H9 (cell line): ENCODE results near the gene ARNT2. TPM values are rescaled to one million over a fixed set of nuclear protein-coding genes. Genes with fewer than 3 reads are reported as not detected.

ENCODE experiments used
- DNase-seq: peaks from one replicate; pipeline ENCODE4 v3.0.0-alpha.2; 2017
- H2AFZ ChIP-seq: one replicate; pipeline ENCODE4 v1.6.1; 2013; ENCODE audit warnings: mild to moderate bottlenecking, low read length, control low read depth, moderate library complexity
- H2AK5ac ChIP-seq: 2 replicates; pipeline ENCODE4 v1.6.1; 2013; ENCODE audit warnings: low read length, control low read depth, mixed read lengths; ENCODE audit not compliant: insufficient read length
- H2BK120ac ChIP-seq: one replicate; pipeline ENCODE4 v1.6.1; 2013; ENCODE audit warnings: low read depth, mild to moderate bottlenecking, low read length, control low read depth, inconsistent platforms; ENCODE audit not compliant: poor library complexity, severe bottlenecking
- H2BK12ac ChIP-seq: 2 replicates; pipeline ENCODE4 v1.6.1; 2013; ENCODE audit warnings: low read length, control low read depth, mixed read lengths, low read depth; ENCODE audit not compliant: insufficient read length
- H2BK15ac ChIP-seq: 2 replicates; pipeline ENCODE4 v1.6.1; 2013; ENCODE audit warnings: low read depth, low read length, control low read depth
- H2BK20ac ChIP-seq: one replicate; pipeline ENCODE4 v1.6.1; 2013; ENCODE audit warnings: low read depth, mild to moderate bottlenecking, low read length, control low read depth, inconsistent platforms; ENCODE audit not compliant: poor library complexity, severe bottlenecking
- H2BK5ac ChIP-seq: 2 replicates; pipeline ENCODE4 v1.6.1; 2013; ENCODE audit warnings: low read length, control low read depth, mixed read lengths; ENCODE audit not compliant: insufficient read length
- H3K14ac ChIP-seq: 2 replicates; pipeline ENCODE4 v1.6.1; 2013; ENCODE audit warnings: low read length, control low read depth; ENCODE audit not compliant: insufficient read depth
- H3K18ac ChIP-seq: 2 replicates; pipeline ENCODE4 v1.6.1; 2013; ENCODE audit warnings: low read depth, mild to moderate bottlenecking, mixed read lengths, low read length, control low read depth; ENCODE audit not compliant: insufficient read length
- H3K23ac ChIP-seq: 2 replicates; pipeline ENCODE4 v1.6.1; 2013; ENCODE audit warnings: low read length, control low read depth, mixed read lengths, low read depth; ENCODE audit not compliant: insufficient read length
- H3K23me2 ChIP-seq: 2 replicates; pipeline ENCODE4 v1.6.1; 2013; ENCODE audit warnings: low read depth, mild to moderate bottlenecking, mixed read lengths, low read length, control low read depth; ENCODE audit not compliant: insufficient read length, poor library complexity, severe bottlenecking
- H3K27ac ChIP-seq: 2 replicates; pipeline ENCODE4 v1.5.1; 2013; ENCODE audit warnings: low read length, control low read depth, mixed read lengths, low read depth; ENCODE audit not compliant: insufficient read length
- H3K27me3 ChIP-seq: 2 replicates; pipeline ENCODE4 v1.6.1; 2013; ENCODE audit warnings: low read length, control low read depth, inconsistent platforms; ENCODE audit not compliant: insufficient read depth
- H3K4ac ChIP-seq: 2 replicates; pipeline ENCODE4 v1.6.1; 2013; ENCODE audit warnings: low read depth, mild to moderate bottlenecking, control low read depth, inconsistent platforms, low read length, moderate library complexity
- H3K4me1 ChIP-seq: 2 replicates; pipeline ENCODE4 v1.6.1; 2013; ENCODE audit warnings: low read length, control low read depth, inconsistent platforms; ENCODE audit not compliant: insufficient read depth
- H3K4me2 ChIP-seq: 2 replicates; pipeline ENCODE4 v1.6.1; 2013; ENCODE audit warnings: low read length, control low read depth, mixed read lengths; ENCODE audit not compliant: insufficient read length, insufficient read depth
- H3K56ac ChIP-seq: 2 replicates; pipeline ENCODE4 v1.6.1; 2013; ENCODE audit warnings: low read depth, mild to moderate bottlenecking, mixed read lengths, low read length, control low read depth; ENCODE audit not compliant: insufficient read length
- H3K79me1 ChIP-seq: 2 replicates; pipeline ENCODE4 v1.6.1; 2013; ENCODE audit warnings: low read depth, mild to moderate bottlenecking, moderate library complexity, low read length, control low read depth, inconsistent platforms; ENCODE audit not compliant: insufficient read depth, poor library complexity, severe bottlenecking
- H3K79me2 ChIP-seq: 2 replicates; pipeline ENCODE4 v1.6.1; 2013; ENCODE audit warnings: low read length, control low read depth, inconsistent platforms; ENCODE audit not compliant: insufficient read depth
- H3K9ac ChIP-seq: 2 replicates; pipeline ENCODE4 v1.6.1; 2013; ENCODE audit warnings: low read length, control low read depth, mixed read lengths; ENCODE audit not compliant: insufficient read length; ENCODE audit errors: extremely low read depth
- H3K9me3 ChIP-seq: one replicate; pipeline ENCODE4 v1.6.1; 2013; ENCODE audit warnings: low read depth, low read length, inconsistent platforms; ENCODE audit not compliant: control insufficient read depth
- H3T11ph ChIP-seq: one replicate; pipeline ENCODE4 v1.6.1; 2013; ENCODE audit warnings: mild to moderate bottlenecking, low read length, control low read depth, inconsistent platforms
- H4K20me1 ChIP-seq: one replicate; pipeline ENCODE4 v1.6.1; 2013; ENCODE audit not compliant: control insufficient read depth, insufficient read length, insufficient read depth
- H4K5ac ChIP-seq: 2 replicates; pipeline ENCODE4 v1.6.1; 2013; ENCODE audit warnings: low read depth, mild to moderate bottlenecking, mixed read lengths, low read length, control low read depth; ENCODE audit not compliant: insufficient read length
- H4K8ac ChIP-seq: replicated peaks from 2 replicates; pipeline ENCODE4 v1.6.1; 2013; ENCODE audit warnings: low read length, control low read depth, mixed read lengths, low read depth; ENCODE audit not compliant: insufficient read length
- H4K91ac ChIP-seq: 2 replicates; pipeline ENCODE4 v1.6.1; 2013; ENCODE audit warnings: low read depth, mild to moderate bottlenecking, moderate library complexity, mixed read lengths, low read length, control low read depth; ENCODE audit not compliant: insufficient read length
- H3K27ac Mint-ChIP-seq, 3 experiments: 2 replicates in 2 of 3; 3 replicates in 1 of 3; pipeline ENCODE4 v1.8.0; 2020 to 2021; ENCODE audit warnings: mixed read lengths in 3 of 3, mild to moderate bottlenecking in 1 of 3, moderate library complexity in 1 of 3
- H3K27me3 Mint-ChIP-seq: 2 replicates; pipeline ENCODE4 v1.8.0; 2021; ENCODE audit warnings: low read depth, mild to moderate bottlenecking, moderate library complexity, mixed read lengths
- H3K36me3 Mint-ChIP-seq, 3 experiments: 2 replicates in 2 of 3; 3 replicates in 1 of 3; pipeline ENCODE4 v1.8.0; 2020 to 2021; ENCODE audit warnings: low read depth in 3 of 3, mixed read lengths in 3 of 3; ENCODE audit not compliant: insufficient read depth in 1 of 3
- H3K4me1 Mint-ChIP-seq, 2 experiments: 2 replicates each; pipeline ENCODE4 v1.8.0; 2020; ENCODE audit warnings: mixed read lengths in 2 of 2
- H3K4me3 Mint-ChIP-seq, 2 experiments: 2 replicates in 1 of 2; 3 replicates in 1 of 2; pipeline ENCODE4 v1.8.0; 2020 to 2021; ENCODE audit warnings: mild to moderate bottlenecking in 2 of 2, mixed read lengths in 2 of 2, moderate library complexity in 1 of 2
- H3K9me3 Mint-ChIP-seq, 2 experiments: 2 replicates in 1 of 2; 3 replicates in 1 of 2; pipeline ENCODE4 v1.8.0; 2020; ENCODE audit warnings: mild to moderate bottlenecking in 2 of 2, mixed read lengths in 2 of 2, moderate library complexity in 1 of 2
- WGBS: extraction: QIAGEN DNeasy Blood & Tissue Kit; methylation state at CpG from one replicate; pipeline ENCODE4 v1.1.7; 2013; ENCODE audit warnings: missing lambda C conversion rate, low lambda C conversion rate, mixed read lengths; ENCODE audit not compliant: insufficient read length; ENCODE audit errors: extremely low coverage; 5-methylcytosine and 5-hydroxymethylcytosine counted together
- total RNA-seq: library from RNA; stranded (reverse); gene quantifications from 2 replicates; pipeline ENCODE4 v1.2.1, GENCODE V29; 2021
- TF ChIP-seq, protein P1 (sequence below): fragments of 200-600 bp; sonication (generic); conservative IDR thresholded peaks from 3 replicates; pipeline ENCODE4 v1.8.0; 2021; ENCODE audit warnings: antibody characterized with exemption, mild to moderate bottlenecking

ARNT2 gene
- total RNA-seq, 1 experiment from 2014 or later = 10.5 TPM

DNA sequence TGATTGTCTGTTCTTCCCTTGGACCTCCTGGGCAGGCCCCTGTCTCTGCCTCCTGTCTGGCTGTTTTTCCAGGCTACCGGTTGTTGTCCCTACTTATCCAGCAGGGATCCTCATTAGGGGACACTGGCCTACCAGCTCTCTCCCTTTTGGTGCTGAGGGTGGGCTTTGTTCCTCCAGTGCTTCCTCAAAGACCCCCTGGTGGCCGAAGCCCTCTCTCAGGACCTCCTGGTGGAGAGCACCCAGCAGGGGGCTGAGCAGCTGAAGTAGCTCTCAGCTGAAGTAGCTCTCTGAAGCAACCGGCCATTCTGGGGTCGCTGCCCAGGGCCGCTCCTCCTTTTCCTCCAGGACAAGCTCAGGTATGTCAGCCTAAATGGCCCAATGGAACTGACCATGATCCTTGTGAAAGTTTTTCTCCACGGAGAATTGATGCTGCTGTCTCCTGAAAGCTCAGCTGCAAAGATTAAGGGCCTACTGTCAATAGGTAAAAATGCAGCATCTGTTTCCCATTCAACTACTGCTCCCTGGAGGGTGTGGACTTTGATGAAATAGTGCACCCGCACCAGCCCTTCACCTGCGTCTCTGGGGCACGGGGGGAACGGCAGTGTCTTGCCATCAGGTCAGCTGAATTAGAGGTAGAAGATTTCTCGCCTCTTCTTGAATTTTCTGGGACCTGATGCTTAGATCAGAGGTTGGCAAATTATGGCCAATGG is 27.6 kb downstream of the ARNT2 start:
- Histone ChIP-seq H3K23me2 (no peaks in the 10 kb centered on the region), H3K56ac (no peak overlapping the region), H3K4me2 (no peak overlapping the region), H2BK5ac (no peak overlapping the region), H2AFZ (no peak overlapping the region), H2AK5ac (no peak overlapping the region), H3K4ac (no peak overlapping the region), H3K4me1 (no peaks in the 10 kb centered on the region; the same call in 1 of the 2 replicates), H2BK20ac (no peak overlapping the region), H3K14ac (no peak overlapping the region; the same call in 1 of the 2 replicates), H2BK120ac (no peak overlapping the region), H3K23ac (no peak overlapping the region), H3K27me3 (no peaks in the 10 kb centered on the region), H4K5ac (no peak overlapping the region), H3K79me1 (no peaks in the 10 kb centered on the region), H3K9me3 (no peaks in the 10 kb centered on the region), H3K79me2 (no peaks in the 10 kb centered on the region), H3K18ac (no peak overlapping the region), H4K8ac (no peak overlapping the region), H2BK15ac (no peak overlapping the region), H3K9ac (no peak overlapping the region), H3T11ph (no peak overlapping the region), H3K27ac (no peak overlapping the region), H2BK12ac (no peak overlapping the region), H4K91ac (no peak overlapping the region), H4K20me1 (no peaks in the 10 kb centered on the region)
- TF ChIP-seq, protein P1, sequence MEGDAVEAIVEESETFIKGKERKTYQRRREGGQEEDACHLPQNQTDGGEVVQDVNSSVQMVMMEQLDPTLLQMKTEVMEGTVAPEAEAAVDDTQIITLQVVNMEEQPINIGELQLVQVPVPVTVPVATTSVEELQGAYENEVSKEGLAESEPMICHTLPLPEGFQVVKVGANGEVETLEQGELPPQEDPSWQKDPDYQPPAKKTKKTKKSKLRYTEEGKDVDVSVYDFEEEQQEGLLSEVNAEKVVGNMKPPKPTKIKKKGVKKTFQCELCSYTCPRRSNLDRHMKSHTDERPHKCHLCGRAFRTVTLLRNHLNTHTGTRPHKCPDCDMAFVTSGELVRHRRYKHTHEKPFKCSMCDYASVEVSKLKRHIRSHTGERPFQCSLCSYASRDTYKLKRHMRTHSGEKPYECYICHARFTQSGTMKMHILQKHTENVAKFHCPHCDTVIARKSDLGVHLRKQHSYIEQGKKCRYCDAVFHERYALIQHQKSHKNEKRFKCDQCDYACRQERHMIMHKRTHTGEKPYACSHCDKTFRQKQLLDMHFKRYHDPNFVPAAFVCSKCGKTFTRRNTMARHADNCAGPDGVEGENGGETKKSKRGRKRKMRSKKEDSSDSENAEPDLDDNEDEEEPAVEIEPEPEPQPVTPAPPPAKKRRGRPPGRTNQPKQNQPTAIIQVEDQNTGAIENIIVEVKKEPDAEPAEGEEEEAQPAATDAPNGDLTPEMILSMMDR = no peak
- Mint-ChIP-seq H3K27ac (no peak overlapping the region), H3K4me1 (peaks cover 12 to 15% of the 10 kb centered on the region in 2 experiments), H3K36me3 (no peaks in the 10 kb centered on the region), H3K9me3 (no peaks in the 10 kb centered on the region), H3K4me3 (no peak overlapping the region), H3K27me3 (peaks cover 8% of the 10 kb centered on the region)
- DNase-seq = no peak
- no CpG with 5 or more reads among the region's 11 CpGs for WGBS
